Measurements from ENCODE around the gene BAIAP2L1. TPM values are rescaled to one million over a fixed set of nuclear protein-coding genes. Genes with fewer than 3 reads are reported as not detected.
"Not testable (repeated sequence)": the region's sequence is repeated elsewhere in the genome, so short reads cannot be mapped to it uniquely, and the experiment has no call there.

Gene BAIAP2L1
- total RNA-seq, 1 donor from 2014 or later, result 19.7 TPM

DNA sequence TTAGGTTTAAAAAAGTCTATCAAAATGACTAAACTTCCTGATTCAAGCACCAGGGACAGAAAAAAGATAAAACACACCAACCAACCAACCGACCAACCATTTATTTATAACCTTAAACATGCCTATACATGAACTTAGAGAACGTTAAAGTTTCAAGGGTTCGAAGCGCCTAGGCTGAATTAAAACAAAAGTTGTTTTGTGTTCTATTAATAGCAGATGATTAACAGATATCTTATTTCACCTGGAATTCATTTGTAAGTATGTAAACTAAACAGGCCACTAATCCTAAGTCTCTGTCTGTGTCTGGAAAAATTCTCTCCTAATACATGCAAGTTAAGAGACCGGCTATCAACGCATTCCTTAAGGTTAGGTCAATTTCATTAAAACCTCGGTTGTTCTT is 1.4 kb downstream of the BAIAP2L1 start:
- DNase-seq (ENCODE audit: low read depth), result peak; percentile 36

DNA sequence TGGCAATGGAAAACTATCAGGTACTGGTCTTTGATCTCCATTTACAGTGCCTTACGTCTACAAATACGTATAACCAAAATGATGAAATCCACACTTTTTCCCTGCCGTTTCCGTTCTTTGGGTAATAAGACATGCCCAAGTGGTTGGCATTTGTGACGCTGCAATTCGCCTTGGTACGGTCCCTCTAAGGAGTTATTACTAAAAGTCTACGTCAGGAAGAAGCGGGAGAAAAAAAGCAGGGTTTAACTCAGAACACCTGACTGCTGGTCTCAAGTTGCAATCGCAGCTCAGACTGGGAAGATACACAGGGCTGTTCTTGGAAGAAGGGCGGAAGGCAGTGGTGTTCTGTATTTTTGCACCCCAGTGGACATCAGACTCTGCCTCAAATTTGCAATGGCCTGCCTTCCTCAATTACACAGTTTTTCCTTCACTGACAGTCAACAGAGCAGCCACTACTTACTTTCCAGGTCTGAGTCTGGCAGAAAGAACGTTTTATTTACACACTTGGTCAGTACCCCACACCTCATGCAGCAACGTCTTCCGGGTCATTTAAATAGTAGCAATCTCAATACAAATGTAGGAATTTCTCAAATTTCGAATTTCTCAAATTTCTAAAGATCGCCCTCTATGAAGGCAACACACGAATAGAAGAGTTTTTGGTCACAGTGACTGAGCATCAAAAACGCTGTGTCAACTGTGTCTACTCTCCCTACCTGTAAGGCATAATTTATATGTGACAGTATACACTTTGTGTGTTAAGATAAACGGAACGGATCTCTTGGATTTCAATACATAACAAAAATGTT is 2.1 kb downstream of the BAIAP2L1 start:
- DNase-seq (ENCODE audit: low read depth), result peak; percentile 23

- no peak for DNase-seq (ENCODE audit: low read depth)
These were observed 4.1 kb downstream of the BAIAP2L1 start for GRCh38 chr7:98396768-98397167.

- no peak for DNase-seq (ENCODE audit: low read depth)
These were observed 4.9 kb downstream of the BAIAP2L1 start for GRCh38 chr7:98395951-98396350.

DNA sequence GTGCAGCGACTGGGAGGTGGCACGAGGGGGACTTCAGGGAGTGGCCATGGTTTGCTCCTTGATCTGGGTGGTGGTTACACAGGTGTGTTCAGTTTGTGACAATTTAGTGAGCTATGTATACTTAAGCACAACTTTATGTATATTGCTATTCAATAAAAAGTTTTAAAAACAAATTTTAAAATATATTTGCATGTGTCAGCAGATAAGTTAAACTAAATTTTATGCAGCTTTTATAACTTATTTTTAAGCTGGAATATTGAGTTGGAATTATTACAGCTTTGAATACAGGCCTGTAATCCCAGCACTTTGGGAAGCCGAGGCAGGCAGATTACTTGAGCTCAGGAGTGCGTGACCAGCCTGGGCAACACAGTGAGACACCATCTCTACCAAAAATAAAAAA is 5.4 kb downstream of the BAIAP2L1 start:
- DNase-seq (ENCODE audit: low read depth), result no peak

- peak; percentile 96 for DNase-seq (ENCODE audit: low read depth)
These were observed 6.5 kb downstream of the BAIAP2L1 start for GRCh38 chr7:98394377-98394836.

- no peak for DNase-seq (ENCODE audit: low read depth)
These were observed 13.2 kb downstream of the BAIAP2L1 start for GRCh38 chr7:98387544-98388226.

DNA sequence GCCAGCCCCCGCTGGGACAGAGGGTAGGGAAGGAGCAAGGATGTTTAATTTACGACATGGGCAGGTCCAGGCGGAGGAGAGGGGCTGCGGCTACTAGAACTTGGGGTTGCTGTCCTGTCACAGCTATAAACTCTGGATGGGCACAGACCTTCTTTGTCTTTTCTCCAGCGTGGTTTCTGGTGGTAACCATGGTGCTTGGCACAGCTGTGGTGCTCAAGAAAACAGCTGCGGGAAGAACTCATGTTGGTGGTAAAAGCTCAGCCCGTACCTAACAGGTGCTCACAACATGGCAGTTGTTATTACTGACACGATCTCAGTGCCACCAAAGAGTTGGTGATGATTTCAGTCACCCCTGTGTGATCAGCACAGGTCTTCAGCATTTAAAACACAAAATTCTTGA is 13.8 kb downstream of the BAIAP2L1 start:
- DNase-seq (ENCODE audit: low read depth), result peak; percentile 99

DNA sequence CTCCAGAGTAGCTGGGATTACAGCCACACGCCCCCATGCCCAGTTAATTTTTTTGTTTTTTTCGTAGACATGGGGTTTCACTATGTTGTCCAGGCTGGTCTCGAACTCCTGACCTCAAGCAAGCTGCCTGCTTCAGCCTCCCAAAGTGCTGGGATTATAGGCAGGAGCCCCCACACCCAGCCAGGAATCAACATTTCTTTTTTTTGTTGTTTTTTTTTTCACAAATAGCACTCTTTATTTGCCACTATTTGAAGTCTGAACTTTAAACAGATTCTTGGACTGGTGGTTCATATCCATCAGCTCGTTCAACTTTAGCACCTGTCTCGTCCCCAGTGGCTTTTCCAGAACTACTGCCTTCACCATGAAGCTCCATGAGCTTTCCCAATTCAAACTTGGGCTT is 15.4 kb downstream of the BAIAP2L1 start:
- DNase-seq (ENCODE audit: low read depth), result not testable (repeated sequence)

DNA sequence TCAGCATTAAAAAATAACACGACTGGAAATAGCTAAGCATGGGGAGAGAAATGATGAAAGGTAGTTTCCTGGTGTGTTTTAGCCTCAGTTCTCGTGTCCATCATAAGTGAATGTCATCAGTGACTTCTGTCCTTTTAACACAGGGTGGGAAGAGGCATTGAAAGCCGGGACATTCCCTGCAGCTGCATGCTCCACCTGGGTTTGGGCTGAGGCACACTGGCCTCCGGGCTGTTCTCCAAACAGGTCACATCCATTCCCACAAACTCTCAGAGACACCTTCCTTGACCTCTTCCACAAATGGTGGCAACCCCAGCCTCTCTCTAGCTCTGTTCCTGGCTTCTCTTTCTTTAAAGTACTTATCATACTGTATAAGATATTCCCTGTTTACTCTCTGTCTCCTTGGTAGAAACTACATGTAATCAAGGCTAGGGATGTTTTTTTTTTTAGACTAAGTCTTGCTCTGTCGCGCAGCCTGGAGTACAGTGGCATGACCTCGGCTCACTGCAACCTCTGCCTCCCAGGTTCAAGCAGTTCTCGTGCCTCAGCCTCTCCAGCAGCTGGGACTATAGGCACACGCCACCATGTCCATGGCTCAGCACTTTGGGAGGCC is 22.6 kb downstream of the BAIAP2L1 start:
- no peak for DNase-seq (ENCODE audit: low read depth)

GRCh38 chr7:98376711-98377110 is 24.2 kb downstream of the BAIAP2L1 start:
- no peak for DNase-seq (ENCODE audit: low read depth)

- DNase-seq (ENCODE audit: low read depth), result no peak
These were observed 25.2 kb downstream of the BAIAP2L1 start for GRCh38 chr7:98375664-98376063.

DNA sequence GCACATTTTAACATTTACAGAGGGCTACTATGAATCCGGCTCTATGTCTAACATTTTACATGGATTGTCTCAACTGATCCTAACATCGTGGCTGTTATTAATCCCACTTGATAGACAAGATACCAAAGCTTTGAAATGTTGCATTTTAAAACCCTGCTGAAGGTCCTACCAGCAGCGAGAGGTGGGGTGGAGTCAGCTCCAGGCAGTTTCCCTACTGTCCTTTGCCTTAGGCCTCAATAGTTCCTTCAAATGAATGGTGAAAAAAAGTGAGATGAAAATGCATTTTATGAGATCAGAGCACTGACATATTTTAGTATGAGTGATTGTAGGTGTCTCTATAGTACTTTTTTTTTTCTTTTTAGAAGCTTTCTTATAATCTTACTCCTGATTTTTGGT is 26.6 kb downstream of the BAIAP2L1 start:
- DNase-seq (ENCODE audit: low read depth), result no peak

- peak; percentile 98 for DNase-seq (ENCODE audit: low read depth)
These were observed 27.9 kb downstream of the BAIAP2L1 start for GRCh38 chr7:98372993-98373392.

DNA sequence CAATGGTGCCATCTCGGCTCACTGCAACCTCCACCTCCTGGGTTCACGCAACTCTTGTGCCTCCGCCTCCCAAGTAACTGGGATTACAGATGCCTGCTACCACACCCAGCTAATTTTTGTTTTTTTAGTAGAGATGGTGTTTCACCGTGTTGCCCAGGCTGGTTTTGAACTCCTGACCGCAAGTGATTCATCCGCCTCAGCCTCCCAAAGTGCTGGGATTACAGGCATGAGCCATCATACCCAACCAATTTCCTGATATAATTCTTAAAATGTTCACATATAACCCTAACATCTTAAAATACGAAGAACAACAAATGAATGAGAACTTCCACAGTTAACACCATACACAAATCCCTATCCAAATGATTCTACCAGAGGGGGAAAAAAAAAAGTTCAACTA is 31.2 kb downstream of the BAIAP2L1 start:
- no peak for DNase-seq (ENCODE audit: low read depth)

DNA sequence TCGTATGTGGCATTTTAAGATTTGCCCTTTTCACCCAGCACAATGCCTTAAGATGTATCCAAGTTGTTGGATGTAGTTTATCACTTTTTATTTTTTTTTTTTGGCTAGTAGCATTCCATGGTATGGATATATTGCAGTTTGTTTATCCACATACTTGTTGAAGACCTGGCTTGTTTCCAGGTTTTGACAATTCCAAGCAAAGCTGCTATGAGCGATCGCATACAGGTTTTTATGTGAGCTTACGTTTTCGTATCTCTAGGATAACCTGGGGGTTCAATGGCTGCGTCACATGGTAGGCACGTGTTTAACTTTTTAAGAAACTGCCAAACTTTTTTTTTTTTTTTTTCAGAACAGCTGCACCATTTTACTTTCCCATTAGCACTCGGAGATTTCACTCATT is 32.2 kb downstream of the BAIAP2L1 start:
- no peak for DNase-seq (ENCODE audit: low read depth)

DNA sequence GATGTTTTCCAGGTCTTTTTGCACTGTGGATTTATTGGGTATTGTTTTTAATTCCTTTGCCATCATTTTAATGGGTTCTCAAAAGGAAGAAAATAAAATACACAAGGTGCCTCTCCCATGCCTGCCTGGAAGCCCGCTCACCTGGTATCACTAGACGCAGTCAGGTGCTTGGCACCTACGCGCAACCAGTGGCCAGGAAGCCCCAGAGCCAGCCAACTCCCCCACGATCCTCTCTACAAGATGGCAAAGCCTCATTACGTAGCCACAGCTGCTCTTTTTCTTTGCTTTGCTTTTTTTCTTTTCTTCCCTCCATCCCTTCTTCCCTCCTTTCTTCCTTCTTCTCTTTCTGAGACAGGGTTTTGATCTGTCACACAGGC is 34.3 kb downstream of the BAIAP2L1 start:
- no peak for DNase-seq (ENCODE audit: low read depth)

DNA sequence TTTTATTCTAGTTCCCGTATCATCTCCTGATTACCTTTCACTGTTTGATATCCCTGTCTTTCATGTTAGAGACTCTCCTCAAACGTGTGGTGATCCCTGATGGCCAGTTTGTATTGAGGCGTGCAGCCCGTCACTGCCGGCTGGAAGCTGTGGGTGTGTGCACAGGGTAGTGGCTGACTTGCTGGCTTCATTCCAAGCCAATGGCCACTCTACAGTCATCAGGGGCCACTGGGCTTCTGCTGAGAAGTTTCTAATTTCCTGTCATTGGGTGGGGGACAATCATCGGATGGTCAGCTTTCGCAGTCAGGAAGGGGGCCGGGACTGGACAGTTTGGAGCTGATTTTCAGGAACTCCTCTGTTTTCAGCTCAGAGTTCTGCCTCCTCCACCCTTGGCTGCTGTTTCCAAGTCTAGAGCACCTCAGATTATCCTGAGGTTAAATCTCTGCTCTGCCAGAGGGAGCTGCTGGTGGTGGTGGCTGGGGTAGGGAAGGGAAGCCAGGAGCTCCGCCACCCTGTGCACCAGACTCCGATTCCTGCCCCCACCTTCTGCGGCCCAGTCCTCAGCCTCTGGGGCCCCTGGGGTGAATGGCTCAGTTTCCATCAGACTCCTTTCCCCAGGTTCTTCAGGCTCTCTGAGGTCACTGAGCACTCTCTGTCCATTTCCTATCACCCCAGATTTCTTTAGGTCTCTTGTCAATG is 34.9 kb downstream of the BAIAP2L1 start:
- peak; percentile 30 for DNase-seq (ENCODE audit: low read depth)

GRCh38 chr7:98364220-98364619 is 36.7 kb downstream of the BAIAP2L1 start:
- DNase-seq (ENCODE audit: low read depth), result no peak

DNA sequence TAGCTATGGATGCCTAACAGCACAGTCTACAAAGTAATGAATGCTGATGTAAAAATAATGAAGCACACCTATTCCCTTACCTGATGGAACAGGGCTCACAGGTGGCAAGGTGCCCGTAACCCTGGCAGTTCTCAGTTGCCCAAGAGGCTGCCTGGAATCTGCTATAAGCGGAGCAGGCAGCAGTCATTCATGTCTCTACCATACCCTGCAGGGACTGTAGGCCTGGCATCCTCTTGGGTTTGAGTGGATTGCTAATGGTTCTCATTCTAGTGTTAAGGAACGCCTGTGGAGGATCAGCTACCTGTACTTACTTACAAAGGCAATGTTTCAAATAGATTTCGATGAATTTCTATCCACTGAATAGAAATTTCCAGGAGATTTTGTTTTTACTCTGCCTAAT is 38.4 kb downstream of the BAIAP2L1 start:
- no peak for DNase-seq (ENCODE audit: low read depth)

DNA sequence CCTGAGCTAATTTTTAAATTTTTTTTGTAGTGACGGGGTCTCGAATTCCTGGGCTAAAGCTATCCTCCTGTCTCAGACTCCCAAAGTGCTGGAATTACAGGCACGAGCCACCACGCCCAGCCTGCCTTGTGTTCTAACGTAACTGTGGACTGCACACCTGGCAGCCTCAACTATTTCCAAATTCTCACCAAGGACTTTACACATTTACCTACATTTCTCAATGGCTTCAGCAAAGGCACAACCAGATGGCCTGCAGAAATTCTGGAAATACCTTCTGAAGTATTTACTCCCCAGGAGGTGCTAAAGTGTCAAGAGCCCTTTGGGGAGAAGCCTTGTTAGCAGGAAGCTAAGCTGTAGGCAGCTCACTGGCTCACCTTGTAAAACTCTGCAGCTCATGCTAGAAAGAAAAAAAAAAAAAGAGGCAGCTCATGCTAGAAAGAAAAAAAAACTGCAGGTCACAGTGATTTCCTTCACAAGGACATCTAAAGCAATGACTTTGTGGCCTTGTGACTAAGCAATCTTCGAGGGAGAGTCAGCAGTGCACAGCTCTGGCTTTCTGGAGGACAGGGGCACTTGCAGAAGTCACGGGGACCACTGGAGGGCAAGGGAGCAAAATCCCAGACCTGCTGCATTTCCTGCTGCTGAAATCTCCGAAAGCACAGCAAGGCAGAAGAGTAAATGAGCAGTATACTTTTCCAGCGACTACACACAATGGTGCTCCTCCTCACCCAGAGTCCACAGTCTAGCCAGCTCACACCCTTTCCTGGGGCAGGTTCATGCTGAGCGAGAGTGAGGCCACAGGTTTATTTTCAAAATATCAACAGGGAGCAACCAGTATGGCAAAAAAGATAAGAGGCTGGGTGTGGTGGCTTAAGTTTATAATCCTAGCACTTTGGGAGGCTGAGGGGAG is 40.4 kb downstream of the BAIAP2L1 start:
- no peak for DNase-seq (ENCODE audit: low read depth)

Data from myocyte (in vitro differentiated cells).